ENCODE results near the gene MSI2. TPM values are rescaled to one million over a fixed set of nuclear protein-coding genes. Genes with fewer than 3 reads are reported as not detected.
A peak's percentile ranks its signal among the peaks of the same experiment; 100 is the strongest.

The MSI2 gene
- total RNA-seq, 2 donors from 2014 or later: 88.3 to 114 TPM

DNA sequence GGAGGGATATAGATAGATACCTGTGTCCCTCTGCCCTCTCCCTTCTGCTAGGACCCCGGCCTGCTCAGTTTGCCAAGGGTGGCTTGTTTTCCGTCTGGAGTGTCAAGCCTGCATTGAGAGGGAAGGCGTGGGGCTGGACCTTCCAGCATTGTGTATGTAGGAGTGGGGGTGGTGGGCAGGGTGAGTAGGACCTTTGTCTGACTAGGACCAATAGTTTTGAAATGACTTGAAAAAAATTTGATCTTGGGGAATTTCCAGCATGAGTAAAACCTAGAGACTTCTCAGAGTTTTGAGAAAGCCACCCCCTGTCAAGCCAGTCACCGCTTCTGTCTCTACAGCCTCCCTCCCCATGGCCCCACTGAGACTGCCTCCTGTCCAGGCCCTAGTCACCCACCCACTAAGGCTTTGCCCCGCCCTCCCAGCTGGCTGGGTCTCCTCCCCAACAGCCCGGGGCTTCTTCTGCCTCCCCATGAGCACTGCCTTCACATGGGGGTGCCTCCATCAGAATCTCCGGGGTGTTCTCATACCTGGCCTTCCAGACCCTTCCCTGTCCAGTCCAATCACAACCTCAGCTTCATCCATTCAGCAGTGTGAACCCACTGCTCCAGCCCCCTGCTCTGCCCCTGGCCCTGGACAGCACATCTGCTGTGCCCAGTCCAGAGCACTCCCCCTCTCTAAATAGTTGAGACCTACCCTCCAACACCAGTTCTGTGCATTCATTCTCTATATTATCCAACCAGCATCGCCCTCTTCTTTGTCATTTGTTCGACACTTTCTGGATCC, 207.0 kb downstream of the MSI2 start:
- no peaks in the 10 kb centered on the region for H3K9me3 Mint-ChIP-seq
- H3K4me1 Mint-ChIP-seq: peaks cover 32% of the 10 kb centered on the region
- no peaks in the 10 kb centered on the region for H3K27me3 Mint-ChIP-seq (ENCODE audit: insufficient read depth)
- TF ChIP-seq, protein P1, sequence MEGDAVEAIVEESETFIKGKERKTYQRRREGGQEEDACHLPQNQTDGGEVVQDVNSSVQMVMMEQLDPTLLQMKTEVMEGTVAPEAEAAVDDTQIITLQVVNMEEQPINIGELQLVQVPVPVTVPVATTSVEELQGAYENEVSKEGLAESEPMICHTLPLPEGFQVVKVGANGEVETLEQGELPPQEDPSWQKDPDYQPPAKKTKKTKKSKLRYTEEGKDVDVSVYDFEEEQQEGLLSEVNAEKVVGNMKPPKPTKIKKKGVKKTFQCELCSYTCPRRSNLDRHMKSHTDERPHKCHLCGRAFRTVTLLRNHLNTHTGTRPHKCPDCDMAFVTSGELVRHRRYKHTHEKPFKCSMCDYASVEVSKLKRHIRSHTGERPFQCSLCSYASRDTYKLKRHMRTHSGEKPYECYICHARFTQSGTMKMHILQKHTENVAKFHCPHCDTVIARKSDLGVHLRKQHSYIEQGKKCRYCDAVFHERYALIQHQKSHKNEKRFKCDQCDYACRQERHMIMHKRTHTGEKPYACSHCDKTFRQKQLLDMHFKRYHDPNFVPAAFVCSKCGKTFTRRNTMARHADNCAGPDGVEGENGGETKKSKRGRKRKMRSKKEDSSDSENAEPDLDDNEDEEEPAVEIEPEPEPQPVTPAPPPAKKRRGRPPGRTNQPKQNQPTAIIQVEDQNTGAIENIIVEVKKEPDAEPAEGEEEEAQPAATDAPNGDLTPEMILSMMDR (conservative IDR thresholded peaks at IDR 0.05): no peak
- peak overlapping the region; percentile 74 for H3K27ac Mint-ChIP-seq
- Histone ChIP-seq H3K9me3 (ENCODE audit: control insufficient read depth, low read length) (no peaks in the 10 kb centered on the region), H3K27ac (ENCODE audit: low read depth, low read length) (no peak overlapping the region), H3K36me3 (ENCODE audit: control insufficient read depth, insufficient read depth, low read length) (no peaks in the 10 kb centered on the region), H3K27me3 (ENCODE audit: control insufficient read depth, insufficient read depth, low read length, poor library complexity, severe bottlenecking) (no peaks in the 10 kb centered on the region), H3K4me1 (ENCODE audit: control insufficient read depth, insufficient read depth, low read length) (peaks cover 9% of the 10 kb centered on the region), H3K4me3 (ENCODE audit: low read length) (no peak overlapping the region), H3K9ac (ENCODE audit: extremely low read depth, low read length, poor library complexity, severe bottlenecking) (no peak overlapping the region)
- no peak overlapping the region for H3K4me3 Mint-ChIP-seq
- no peak for DNase-seq
- 75 to 83% methylated on average over 4 to 9 of the region's 9 CpGs for WGBS, 2 experiments (ENCODE audit: insufficient coverage in 1 of 2, insufficient read length in 1 of 2)
- H3K36me3 Mint-ChIP-seq (ENCODE audit: low read depth): no peaks in the 10 kb centered on the region

GRCh38 chr17:57464191-57464864, 208.0 kb downstream of the MSI2 start:
- Mint-ChIP-seq H3K9me3 (no peaks in the 10 kb centered on the region), H3K36me3 (ENCODE audit: low read depth) (no peaks in the 10 kb centered on the region), H3K27me3 (ENCODE audit: insufficient read depth) (no peaks in the 10 kb centered on the region), H3K27ac (no peak overlapping the region), H3K4me1 (peaks cover 41% of the 10 kb centered on the region), H3K4me3 (no peak overlapping the region)
- H3K4me3 ChIP-seq (ENCODE audit: low read length): no peak overlapping the region
- WGBS, 2 experiments (ENCODE audit: insufficient coverage in 1 of 2, insufficient read length in 1 of 2): 93 to 98% methylated on average over 8 to 11 of the region's 11 CpGs
- H3K27ac ChIP-seq (ENCODE audit: low read depth, low read length): no peak overlapping the region
- H3K27me3 ChIP-seq (ENCODE audit: control insufficient read depth, insufficient read depth, low read length, poor library complexity, severe bottlenecking): no peaks in the 10 kb centered on the region
- TF ChIP-seq, protein P1 (conservative IDR thresholded peaks at IDR 0.05): no peak
- no peaks in the 10 kb centered on the region for H3K9me3 ChIP-seq (ENCODE audit: control insufficient read depth, low read length)
- no peak overlapping the region for H3K9ac ChIP-seq (ENCODE audit: extremely low read depth, low read length, poor library complexity, severe bottlenecking)
- no peak for DNase-seq
- peaks cover 15% of the 10 kb centered on the region for H3K4me1 ChIP-seq (ENCODE audit: control insufficient read depth, insufficient read depth, low read length)
- no peaks in the 10 kb centered on the region for H3K36me3 ChIP-seq (ENCODE audit: control insufficient read depth, insufficient read depth, low read length)

- Histone ChIP-seq H3K27ac (ENCODE audit: low read depth, low read length) (peak overlapping the region; percentile 92), H3K9me3 (ENCODE audit: control insufficient read depth, low read length) (no peaks in the 10 kb centered on the region), H3K4me3 (ENCODE audit: low read length) (no peak overlapping the region), H3K4me1 (ENCODE audit: control insufficient read depth, insufficient read depth, low read length) (peaks cover 15% of the 10 kb centered on the region), H3K9ac (ENCODE audit: extremely low read depth, low read length, poor library complexity, severe bottlenecking) (no peak overlapping the region), H3K36me3 (ENCODE audit: control insufficient read depth, insufficient read depth, low read length) (no peaks in the 10 kb centered on the region), H3K27me3 (ENCODE audit: control insufficient read depth, insufficient read depth, low read length, poor library complexity, severe bottlenecking) (no peaks in the 10 kb centered on the region)
- DNase-seq: no peak
- H3K36me3 Mint-ChIP-seq (ENCODE audit: low read depth): no peaks in the 10 kb centered on the region
- TF ChIP-seq, protein P1 (conservative IDR thresholded peaks at IDR 0.05): no peak
- H3K9me3 Mint-ChIP-seq: no peaks in the 10 kb centered on the region
- peak overlapping the region; percentile 33 for H3K4me3 Mint-ChIP-seq
- 77 to 88% methylated on average over 5 of the region's 5 CpGs for WGBS, 2 experiments (ENCODE audit: insufficient coverage in 1 of 2, insufficient read length in 1 of 2)
- H3K27ac Mint-ChIP-seq: peak overlapping the region; percentile 75
- no peaks in the 10 kb centered on the region for H3K27me3 Mint-ChIP-seq (ENCODE audit: insufficient read depth)
- H3K4me1 Mint-ChIP-seq: peaks cover 41% of the 10 kb centered on the region
These were observed 209.3 kb downstream of the MSI2 start for GRCh38 chr17:57465610-57466009.

All from endodermal cell (in vitro differentiated cells).